CD4-positive, alpha-beta T cell treated with Interleukin-21 for 1 hour (primary cell): Measurements from ENCODE around the gene NPAS3.

Experiments used
- DNase-seq: peaks from one replicate; pipeline ENCODE4 v3.0.0-alpha.2; 2020

Gene NPAS3

GRCh38 chr14:33812601-33813000 lies 873.9 kb downstream of the NPAS3 start:
- no peak for DNase-seq

- DNase-seq, result no peak
Observed at GRCh38 chr14:33814010-33814409, 875.3 kb downstream of the NPAS3 start.

GRCh38 chr14:33833706-33834465 lies 895.2 kb downstream of the NPAS3 start:
- no peak for DNase-seq

- DNase-seq, result no peak
Observed at GRCh38 chr14:33834466-33835260, 896.0 kb downstream of the NPAS3 start.

- DNase-seq, result no peak
Observed at GRCh38 chr14:33835261-33835655, 896.6 kb downstream of the NPAS3 start.

- no peak for DNase-seq
Observed at GRCh38 chr14:33835677-33836076, 897.0 kb downstream of the NPAS3 start.

- no peak for DNase-seq
Observed at GRCh38 chr14:33836203-33836899, 897.7 kb downstream of the NPAS3 start.

GRCh38 chr14:33836900-33837577 lies 898.4 kb downstream of the NPAS3 start:
- DNase-seq, result no peak

GRCh38 chr14:33837943-33838683 lies 899.4 kb downstream of the NPAS3 start:
- DNase-seq, result no peak

GRCh38 chr14:33839193-33840076 lies 900.8 kb downstream of the NPAS3 start:
- peak; percentile 70 for DNase-seq

GRCh38 chr14:33840797-33841196 lies 902.1 kb downstream of the NPAS3 start:
- DNase-seq, result no peak

- no peak for DNase-seq
Observed at GRCh38 chr14:33842299-33842698, 903.6 kb downstream of the NPAS3 start.

GRCh38 chr14:33844118-33844517 lies 905.4 kb downstream of the NPAS3 start:
- no peak for DNase-seq

- no peak for DNase-seq
Observed at GRCh38 chr14:33846100-33846824, 907.6 kb downstream of the NPAS3 start.

- DNase-seq, result no peak
Observed at GRCh38 chr14:33847066-33847465, 908.4 kb downstream of the NPAS3 start.

GRCh38 chr14:33848009-33848408 lies 909.3 kb downstream of the NPAS3 start:
- DNase-seq, result no peak

GRCh38 chr14:33848706-33849454 lies 910.2 kb downstream of the NPAS3 start:
- DNase-seq, result peak; percentile 13

GRCh38 chr14:33849455-33849801 lies 910.7 kb downstream of the NPAS3 start:
- no peak for DNase-seq

GRCh38 chr14:33850826-33851225 lies 912.1 kb downstream of the NPAS3 start:
- DNase-seq, result no peak

- no peak for DNase-seq
Observed at GRCh38 chr14:33851366-33851765, 912.7 kb downstream of the NPAS3 start.
